NT2/D1 (cell line): ENCODE measurements around the gene SETD7.

ENCODE experiments used
- DNase-seq: peaks from one replicate; pipeline ENCODE4 v3.0.0-alpha.2; 2011; ENCODE audit warnings: low read depth, low spot score
- H3K27me3 ChIP-seq: 2 replicates; pipeline ENCODE4 v1.6.0; 2011; ENCODE audit warnings: mild to moderate bottlenecking; ENCODE audit not compliant: insufficient read length, insufficient read depth
- H3K36me3 ChIP-seq: 2 replicates; pipeline ENCODE4 v1.6.1; 2011; ENCODE audit warnings: mild to moderate bottlenecking, low read length, mixed read lengths; ENCODE audit not compliant: insufficient read depth, insufficient read length
- H3K4me1 ChIP-seq: 2 replicates; pipeline ENCODE4 v1.5.1; 2011; ENCODE audit not compliant: insufficient read depth, insufficient read length
- H3K4me3 ChIP-seq: 2 replicates; pipeline ENCODE4 v1.5.1; 2011; ENCODE audit warnings: low read depth; ENCODE audit not compliant: insufficient read length
- H3K9ac ChIP-seq: 2 replicates; pipeline ENCODE4 v1.6.0; 2011; ENCODE audit warnings: low read depth; ENCODE audit not compliant: insufficient read length
- H3K9me3 ChIP-seq: 2 replicates; pipeline ENCODE4 v1.5.1; 2011; ENCODE audit warnings: mild to moderate bottlenecking, low read length; ENCODE audit not compliant: insufficient read depth
- SUZ12 ChIP-seq: IDR thresholded peaks from 2 replicates; pipeline ENCODE4 v1.6.1; 2011; ENCODE audit not compliant: insufficient read length, insufficient read depth; ENCODE audit errors: extremely low read depth
- YY1 ChIP-seq: IDR thresholded peaks from 2 replicates; pipeline ENCODE4 v1.6.1; 2011; ENCODE audit not compliant: insufficient read length, insufficient read depth
- ZNF274 ChIP-seq: IDR thresholded peaks from 2 replicates; pipeline ENCODE4 v1.6.1; 2011; ENCODE audit warnings: mild to moderate bottlenecking, low read depth, low read length

SETD7 gene

GRCh38 chr4:139585473-139585872 is 29.5 kb upstream of the SETD7 start:
- H3K27me3 ChIP-seq: no peaks in the 10 kb centered on the region
- TF ChIP-seq YY1: no peak
- TF ChIP-seq ZNF274: no peak
- TF ChIP-seq SUZ12: no peak
- no peak overlapping the region for H3K9ac ChIP-seq
- H3K9me3 ChIP-seq: no peaks in the 10 kb centered on the region
- no peak overlapping the region for H3K4me3 ChIP-seq
- no peaks in the 10 kb centered on the region for H3K4me1 ChIP-seq
- no peaks in the 10 kb centered on the region for H3K36me3 ChIP-seq
- DNase-seq: no peak

GRCh38 chr4:139584784-139585183 is 28.8 kb upstream of the SETD7 start:
- Histone ChIP-seq H3K9me3 (no peaks in the 10 kb centered on the region), H3K36me3 (no peaks in the 10 kb centered on the region), H3K4me3 (no peak overlapping the region), H3K9ac (no peak overlapping the region), H3K27me3 (no peaks in the 10 kb centered on the region), H3K4me1 (no peaks in the 10 kb centered on the region)
- TF ChIP-seq SUZ12 (no peak), YY1 (no peak), ZNF274 (no peak)
- DNase-seq: no peak

- no peaks in the 10 kb centered on the region for H3K4me1 ChIP-seq
- H3K9ac ChIP-seq: no peak overlapping the region
- no peaks in the 10 kb centered on the region for H3K27me3 ChIP-seq
- no peaks in the 10 kb centered on the region for H3K9me3 ChIP-seq
- no peak for TF ChIP-seq YY1
- no peak for TF ChIP-seq SUZ12
- DNase-seq: no peak
- no peaks in the 10 kb centered on the region for H3K36me3 ChIP-seq
- no peak overlapping the region for H3K4me3 ChIP-seq
Measured at GRCh38 chr4:139584013-139584412, 28.0 kb upstream of the SETD7 start.

GRCh38 chr4:139582044-139582443 is 26.0 kb upstream of the SETD7 start:
- TF ChIP-seq YY1 (no peak), ZNF274 (no peak), SUZ12 (no peak)
- H3K9me3 ChIP-seq: no peaks in the 10 kb centered on the region
- no peaks in the 10 kb centered on the region for H3K4me1 ChIP-seq
- no peaks in the 10 kb centered on the region for H3K27me3 ChIP-seq
- no peak overlapping the region for H3K9ac ChIP-seq
- no peak for DNase-seq
- no peak overlapping the region for H3K4me3 ChIP-seq
- no peaks in the 10 kb centered on the region for H3K36me3 ChIP-seq

- no peak overlapping the region for H3K9ac ChIP-seq
- H3K36me3 ChIP-seq: no peaks in the 10 kb centered on the region
- H3K4me1 ChIP-seq: no peaks in the 10 kb centered on the region
- no peak overlapping the region for H3K4me3 ChIP-seq
- no peaks in the 10 kb centered on the region for H3K9me3 ChIP-seq
- TF ChIP-seq SUZ12: no peak
- no peak for TF ChIP-seq ZNF274
- TF ChIP-seq YY1: no peak
- no peaks in the 10 kb centered on the region for H3K27me3 ChIP-seq
- DNase-seq: no peak
Measured at GRCh38 chr4:139581096-139581495, 25.1 kb upstream of the SETD7 start.

- Histone ChIP-seq H3K27me3 (no peaks in the 10 kb centered on the region), H3K9me3 (no peaks in the 10 kb centered on the region), H3K4me1 (no peaks in the 10 kb centered on the region), H3K9ac (no peak overlapping the region), H3K36me3 (no peaks in the 10 kb centered on the region), H3K4me3 (no peak overlapping the region)
- DNase-seq: no peak
- TF ChIP-seq ZNF274: no peak
- no peak for TF ChIP-seq SUZ12
- no peak for TF ChIP-seq YY1
Measured at GRCh38 chr4:139576219-139576618, 20.2 kb upstream of the SETD7 start.

- TF ChIP-seq ZNF274 (no peak), YY1 (no peak), SUZ12 (no peak)
- DNase-seq: no peak
- Histone ChIP-seq H3K9me3 (no peaks in the 10 kb centered on the region), H3K4me3 (no peak overlapping the region), H3K27me3 (no peaks in the 10 kb centered on the region), H3K4me1 (no peaks in the 10 kb centered on the region), H3K9ac (no peak overlapping the region), H3K36me3 (no peaks in the 10 kb centered on the region)
Measured at GRCh38 chr4:139575072-139575471, 19.1 kb upstream of the SETD7 start.

- H3K9ac ChIP-seq: no peak overlapping the region
- H3K27me3 ChIP-seq: no peaks in the 10 kb centered on the region
- DNase-seq: no peak
- TF ChIP-seq SUZ12: no peak
- TF ChIP-seq YY1: no peak
- TF ChIP-seq ZNF274: no peak
- H3K9me3 ChIP-seq: no peaks in the 10 kb centered on the region
- H3K4me3 ChIP-seq: no peak overlapping the region
- no peaks in the 10 kb centered on the region for H3K36me3 ChIP-seq
- no peaks in the 10 kb centered on the region for H3K4me1 ChIP-seq
Measured at GRCh38 chr4:139574641-139575040, 18.6 kb upstream of the SETD7 start.
